Activated naive CD4-positive, alpha-beta T cell treated with anti-CD3 and anti-CD28 coated beads, Interleukin-2, amount 50 U/mL, for 72 hours (primary cell): Measurements from ENCODE around the gene CEACAM19. TPM values are rescaled to one million over a fixed set of nuclear protein-coding genes. Genes with fewer than 3 reads are reported as not detected.

Source experiments
- ATAC-seq, 2 donors: fragments of 150-1000 bp; cut with Tn5 transposase; 2 replicates each; pipeline ENCODE4 v1.10.0; 2021; ENCODE audit warnings: mild to moderate bottlenecking in 2 of 2, moderate library complexity in 2 of 2
- DNase-seq, 2 donors: peaks; one replicate each; pipeline ENCODE4 v3.0.0; 2021 to 2022; ENCODE audit warnings: low spot score in 2 of 2
- H3K27ac Mint-ChIP-seq, 2 donors: one replicate each; pipeline ENCODE4 v1.8.0; 2022; ENCODE audit warnings: mild to moderate bottlenecking in 2 of 2, mixed read lengths in 2 of 2
- H3K36me3 Mint-ChIP-seq, 2 donors: one replicate each; pipeline ENCODE4 v1.8.0; 2022; ENCODE audit warnings: mixed read lengths in 2 of 2
- H3K9me3 Mint-ChIP-seq, 2 donors: one replicate each; pipeline ENCODE4 v1.8.0; 2022; ENCODE audit warnings: mixed read lengths in 2 of 2
- total RNA-seq, 2 donors: library from RNA; stranded (reverse); gene quantifications; one replicate each; pipeline ENCODE4 v1.2.3, GENCODE V29; 2022

CEACAM19 gene
- total RNA-seq, 2 donors from 2014 or later = 2.2 to 2.5 TPM

DNA sequence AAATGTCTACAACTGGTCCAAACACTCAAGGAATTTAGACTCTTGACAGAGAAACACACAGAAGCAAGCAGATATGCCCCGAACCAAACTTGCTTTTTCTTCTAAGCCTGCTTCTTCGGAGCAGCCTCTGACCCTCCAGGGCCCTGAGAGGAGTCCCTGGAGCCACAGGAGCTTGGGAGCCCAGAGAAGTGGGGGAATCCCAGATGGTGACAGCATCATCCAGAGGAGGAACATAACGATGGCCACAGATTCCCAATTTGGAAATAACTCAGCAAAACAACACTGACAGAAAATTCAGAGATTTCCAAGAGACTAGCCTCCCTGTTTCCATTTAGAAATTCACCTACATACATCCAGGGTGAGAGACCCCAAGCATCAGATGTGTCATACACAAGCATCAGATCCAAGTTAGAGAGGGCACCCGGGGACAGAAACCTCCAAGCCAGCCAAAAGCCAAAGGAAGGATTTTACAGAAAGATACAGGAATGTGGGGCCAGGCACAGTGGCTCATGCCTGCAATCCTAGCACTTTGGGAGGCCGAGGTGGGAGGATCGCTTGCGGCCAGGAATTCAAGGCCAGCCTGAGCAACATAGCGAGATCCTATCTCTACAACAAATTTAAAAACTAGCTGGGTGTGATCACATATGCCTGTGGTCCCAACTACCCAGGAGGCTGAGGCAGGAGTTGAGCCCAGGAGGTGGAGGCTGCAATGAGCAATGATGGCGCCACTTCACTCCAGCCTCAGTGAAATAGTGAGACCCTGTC is 29.6 kb upstream of the CEACAM19 start:
- no peaks in the 10 kb centered on the region for H3K9me3 Mint-ChIP-seq
- H3K36me3 Mint-ChIP-seq = peaks cover 0 to 6% of the 10 kb centered on the region in 2 donors
- DNase-seq = no peak
- H3K27ac Mint-ChIP-seq = no peak overlapping the region
- ATAC-seq = no peak

DNA sequence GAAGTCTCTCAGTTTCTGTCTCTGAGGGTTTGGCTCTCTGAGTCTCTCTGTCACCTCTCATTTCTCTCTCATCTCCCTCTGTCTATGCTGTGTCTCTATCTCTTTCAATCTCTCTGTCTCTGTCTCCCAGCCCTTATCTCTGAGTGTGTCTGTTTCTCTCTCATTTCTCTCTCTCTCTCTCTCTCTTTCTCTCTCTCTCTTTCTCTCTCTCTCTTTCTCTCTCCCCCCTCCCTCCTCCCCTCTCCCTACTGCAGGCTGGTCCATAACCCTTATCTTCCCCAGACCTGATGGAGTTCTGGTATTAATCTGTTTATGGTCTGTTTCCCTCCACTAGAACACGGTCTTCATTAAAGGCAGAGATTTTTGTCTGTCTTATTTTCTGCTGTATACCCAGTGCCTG is 28.9 kb upstream of the CEACAM19 start:
- Mint-ChIP-seq H3K36me3 (peaks cover 0 to 6% of the 10 kb centered on the region in 2 donors), H3K27ac (no peak overlapping the region), H3K9me3 (no peaks in the 10 kb centered on the region)
- ATAC-seq = no peak
- no peak for DNase-seq

DNA sequence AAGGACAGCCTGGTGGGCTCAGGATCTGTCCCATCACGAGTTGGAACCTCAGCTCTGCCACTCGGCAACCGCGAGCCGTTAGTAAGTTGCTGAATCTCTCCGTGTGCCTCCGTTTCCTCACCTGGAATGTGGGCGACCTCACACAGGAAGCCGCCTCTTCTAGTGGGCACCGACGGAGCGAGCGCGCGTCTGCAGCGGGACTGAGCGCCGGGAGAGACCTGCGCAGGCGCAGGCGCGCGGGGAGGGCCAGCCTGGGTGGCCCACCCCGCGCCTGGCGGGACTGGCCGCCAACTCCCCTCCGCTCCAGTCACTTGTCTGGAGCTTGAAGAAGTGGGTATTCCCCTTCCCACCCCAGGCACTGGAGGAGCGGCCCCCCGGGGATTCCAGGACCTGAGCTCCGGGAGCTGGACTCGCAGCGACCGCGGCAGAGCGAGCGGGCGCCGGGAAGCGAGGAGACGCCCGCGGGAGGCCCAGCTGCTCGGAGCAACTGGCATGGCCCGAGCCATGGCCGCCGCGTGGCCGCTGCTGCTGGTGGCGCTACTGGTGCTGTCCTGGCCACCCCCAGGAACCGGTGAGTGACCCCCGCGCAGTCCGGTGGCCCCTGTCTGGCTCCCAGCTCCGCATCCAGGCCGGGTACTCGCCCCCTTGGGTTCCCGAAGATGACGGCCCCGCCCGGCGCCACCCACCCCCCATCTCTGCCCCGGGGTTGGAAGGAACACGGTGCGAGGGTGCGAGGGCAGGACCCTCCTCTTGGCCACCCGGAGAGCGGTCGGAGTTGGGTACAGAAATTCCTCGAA is 27.5 kb upstream of the CEACAM19 start, which contains the start of gene PVR:
Gene PVR (plus strand): TSS at position 306 of the 797 bp plus-strand sequence. CDS start 187 bp downstream, at position 493.
- H3K9me3 Mint-ChIP-seq = no peaks in the 10 kb centered on the region
- peak within 1 kb of the TSS; percentile 53 to 65 for H3K27ac Mint-ChIP-seq
- peaks cover 0 to 6% of the 10 kb centered on the region in 2 donors for H3K36me3 Mint-ChIP-seq
- peak; percentile 82 to 87 for ATAC-seq
- peak; percentile 67 to 69 for DNase-seq

DNA sequence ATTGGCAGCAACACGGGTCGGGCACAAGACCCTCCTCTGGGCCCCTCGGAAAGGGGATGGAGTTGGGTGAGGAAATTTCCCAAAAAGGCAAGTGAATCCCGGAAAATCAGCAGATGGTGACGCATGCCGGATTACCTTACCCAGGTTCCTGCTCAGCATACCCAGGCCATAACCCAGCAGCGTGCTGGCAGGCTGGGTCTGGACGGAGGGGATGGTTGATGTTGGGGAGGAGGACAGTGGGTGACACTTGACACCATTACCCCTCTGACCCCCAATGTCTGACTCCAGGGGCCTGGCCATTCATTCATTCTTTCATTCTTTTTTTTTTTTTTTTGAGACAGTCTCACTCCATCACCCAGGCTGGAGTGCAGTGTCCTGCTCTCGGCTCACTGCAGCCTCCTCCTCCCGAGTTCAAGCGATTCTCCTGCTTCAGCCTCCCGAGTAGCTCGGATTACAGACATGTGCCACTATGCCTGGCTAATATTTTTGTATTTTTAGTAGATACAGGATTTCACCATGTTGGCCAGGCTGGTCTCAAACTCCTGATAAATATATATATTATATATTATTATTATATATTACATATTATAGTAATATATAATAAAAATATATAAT is 26.8 kb upstream of the CEACAM19 start:
- H3K9me3 Mint-ChIP-seq = no peaks in the 10 kb centered on the region
- ATAC-seq (peak; percentile 59 to 81), DNase-seq (no peak)
- peak overlapping the region in 1 of 2 donors; percentile 53 for H3K27ac Mint-ChIP-seq
- H3K36me3 Mint-ChIP-seq = peaks cover 0 to 6% of the 10 kb centered on the region in 2 donors

DNA sequence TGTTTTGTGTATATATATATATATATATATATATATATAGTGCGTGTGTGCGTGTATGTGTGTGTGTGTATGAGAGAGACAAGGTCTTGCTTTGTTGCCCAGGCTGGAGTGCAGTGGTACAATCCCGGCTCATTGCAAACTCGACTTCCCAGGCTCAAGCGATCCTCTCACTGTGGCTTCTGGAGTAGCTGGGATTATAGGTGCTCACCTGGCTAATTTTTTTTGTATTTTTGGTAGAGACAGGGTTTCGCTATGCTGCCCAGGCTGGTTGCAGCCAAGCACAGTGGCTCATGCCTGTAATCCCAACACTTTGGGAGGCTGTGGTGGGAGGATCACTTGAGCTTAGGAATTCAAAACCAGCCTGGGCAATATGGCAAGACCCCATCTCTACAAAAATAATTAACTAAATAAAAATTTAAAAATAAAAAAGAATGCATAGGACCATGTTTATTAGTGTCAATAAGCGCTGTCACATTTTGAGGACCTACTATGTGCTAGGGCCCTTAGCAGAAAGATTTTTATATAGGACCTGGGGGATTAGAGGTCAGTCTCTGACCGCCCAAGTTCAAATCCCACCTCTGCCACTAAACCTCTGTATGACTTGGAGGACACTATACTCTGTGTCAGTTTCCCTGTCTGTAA is 25.8 kb upstream of the CEACAM19 start:
- no peak for ATAC-seq
- Mint-ChIP-seq H3K27ac (no peak overlapping the region), H3K36me3 (peaks cover 0 to 6% of the 10 kb centered on the region in 2 donors), H3K9me3 (no peaks in the 10 kb centered on the region)
- no peak for DNase-seq

DNA sequence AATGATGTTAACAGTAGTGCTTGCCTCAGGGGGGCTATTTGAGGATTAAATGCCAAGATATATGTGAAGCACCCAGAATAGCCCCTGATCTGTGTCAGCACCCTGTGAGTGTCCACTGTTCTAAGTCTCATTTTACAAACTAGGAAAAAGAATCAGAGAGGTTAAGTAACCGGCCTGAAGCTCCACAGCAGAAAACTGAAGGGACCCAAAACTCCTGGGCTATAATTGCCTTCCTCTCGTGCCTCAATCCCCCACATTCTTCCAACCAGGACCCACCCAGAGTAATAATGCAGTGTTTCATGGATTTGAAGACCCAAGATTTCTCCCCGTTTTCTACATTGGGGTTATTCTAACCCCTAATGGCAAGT is 25.2 kb upstream of the CEACAM19 start:
- ATAC-seq (no peak), DNase-seq (no peak)
- H3K36me3 Mint-ChIP-seq = peaks cover 0 to 6% of the 10 kb centered on the region in 2 donors
- no peak overlapping the region for H3K27ac Mint-ChIP-seq
- H3K9me3 Mint-ChIP-seq = no peaks in the 10 kb centered on the region

DNA sequence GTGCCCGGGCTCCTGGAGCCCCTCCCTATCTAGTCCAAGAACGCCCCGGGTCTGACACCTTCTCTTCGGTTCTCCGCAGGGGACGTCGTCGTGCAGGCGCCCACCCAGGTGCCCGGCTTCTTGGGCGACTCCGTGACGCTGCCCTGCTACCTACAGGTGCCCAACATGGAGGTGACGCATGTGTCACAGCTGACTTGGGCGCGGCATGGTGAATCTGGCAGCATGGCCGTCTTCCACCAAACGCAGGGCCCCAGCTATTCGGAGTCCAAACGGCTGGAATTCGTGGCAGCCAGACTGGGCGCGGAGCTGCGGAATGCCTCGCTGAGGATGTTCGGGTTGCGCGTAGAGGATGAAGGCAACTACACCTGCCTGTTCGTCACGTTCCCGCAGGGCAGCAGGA is 24.1 kb upstream of the CEACAM19 start:
- ATAC-seq (no peak), DNase-seq (no peak)
- Mint-ChIP-seq H3K9me3 (no peaks in the 10 kb centered on the region), H3K27ac (no peak overlapping the region), H3K36me3 (peaks cover 0 to 6% of the 10 kb centered on the region in 2 donors)

DNA sequence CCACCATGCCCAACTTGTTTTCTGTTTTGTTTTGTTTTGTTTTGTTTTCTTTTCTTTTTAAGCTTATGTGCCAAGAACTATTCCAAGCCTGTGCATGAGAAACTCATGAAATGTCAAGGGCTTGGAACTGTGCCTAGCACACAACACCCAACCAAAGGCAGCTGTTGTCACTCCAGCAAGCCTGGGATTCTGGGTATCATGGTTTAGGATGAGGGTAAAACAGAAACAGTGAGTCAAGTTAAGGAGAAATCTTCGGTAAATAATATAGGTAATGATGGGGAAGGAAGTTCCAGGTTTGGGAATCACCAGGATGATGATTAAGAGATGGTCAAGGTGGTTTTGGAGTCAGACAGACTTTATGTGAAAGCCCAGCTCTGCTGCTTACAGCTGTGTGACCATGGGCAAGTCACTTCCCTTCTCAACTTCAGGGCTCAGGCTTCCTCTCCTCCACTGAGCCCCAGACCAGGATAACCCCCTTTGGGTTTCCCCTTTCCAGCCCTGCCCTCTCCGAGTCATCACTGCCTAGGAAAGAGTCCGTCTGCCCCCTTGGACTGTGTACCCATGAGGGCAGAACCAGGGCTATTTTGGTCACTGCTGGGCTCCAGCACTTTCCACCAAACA is 22.5 kb upstream of the CEACAM19 start:
- ATAC-seq (peak in 1 of 2 donors; percentile 66), DNase-seq (no peak)
- no peaks in the 10 kb centered on the region for H3K9me3 Mint-ChIP-seq
- H3K36me3 Mint-ChIP-seq = peaks cover 0 to 6% of the 10 kb centered on the region in 2 donors
- no peak overlapping the region for H3K27ac Mint-ChIP-seq

DNA sequence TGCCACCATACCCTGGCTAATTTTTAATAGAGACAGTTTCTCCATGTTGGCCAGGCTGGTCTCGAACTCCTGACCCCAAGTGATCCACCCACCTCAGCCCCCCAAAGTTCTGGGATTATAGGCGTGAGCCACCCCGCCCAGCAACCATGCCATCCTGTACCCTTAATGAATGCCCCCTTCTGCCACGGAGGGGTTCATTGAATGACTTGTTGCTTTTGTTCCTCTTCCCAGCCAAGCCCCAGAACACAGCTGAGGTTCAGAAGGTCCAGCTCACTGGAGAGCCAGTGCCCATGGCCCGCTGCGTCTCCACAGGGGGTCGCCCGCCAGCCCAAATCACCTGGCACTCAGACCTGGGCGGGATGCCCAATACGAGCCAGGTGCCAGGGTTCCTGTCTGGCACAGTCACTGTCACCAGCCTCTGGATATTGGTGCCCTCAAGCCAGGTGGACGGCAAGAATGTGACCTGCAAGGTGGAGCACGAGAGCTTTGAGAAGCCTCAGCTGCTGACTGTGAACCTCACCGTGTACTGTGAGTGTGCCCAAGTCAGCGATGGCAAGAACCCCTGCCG is 21.6 kb upstream of the CEACAM19 start:
- Mint-ChIP-seq H3K36me3 (peaks cover 0 to 6% of the 10 kb centered on the region in 2 donors), H3K9me3 (no peaks in the 10 kb centered on the region), H3K27ac (peak overlapping the region; percentile 5 to 31)
- DNase-seq = no peak
- no peak for ATAC-seq

DNA sequence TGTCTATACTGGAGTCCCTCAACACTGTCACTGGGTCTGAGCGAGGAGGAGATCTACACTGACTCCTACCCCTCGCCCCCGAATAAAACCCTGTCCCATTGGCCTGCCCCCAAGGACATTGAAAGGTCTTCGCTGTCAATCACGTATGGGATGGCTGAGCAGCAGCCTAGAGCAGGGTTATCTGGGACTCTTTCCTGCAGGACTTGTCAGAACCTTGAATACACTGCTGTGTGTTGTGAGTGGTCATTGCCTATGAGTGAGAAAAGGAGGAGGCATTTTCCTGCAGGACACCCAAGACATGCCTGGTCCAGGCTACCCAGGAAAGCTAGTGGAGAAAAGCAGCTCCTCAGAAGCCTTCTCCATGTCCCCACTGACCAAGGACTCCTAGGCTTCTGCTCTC is 17.9 kb upstream of the CEACAM19 start:
- ATAC-seq (no peak), DNase-seq (no peak)
- Mint-ChIP-seq H3K36me3 (peaks cover 0 to 5% of the 10 kb centered on the region in 2 donors), H3K27ac (no peak overlapping the region), H3K9me3 (no peaks in the 10 kb centered on the region)

DNA sequence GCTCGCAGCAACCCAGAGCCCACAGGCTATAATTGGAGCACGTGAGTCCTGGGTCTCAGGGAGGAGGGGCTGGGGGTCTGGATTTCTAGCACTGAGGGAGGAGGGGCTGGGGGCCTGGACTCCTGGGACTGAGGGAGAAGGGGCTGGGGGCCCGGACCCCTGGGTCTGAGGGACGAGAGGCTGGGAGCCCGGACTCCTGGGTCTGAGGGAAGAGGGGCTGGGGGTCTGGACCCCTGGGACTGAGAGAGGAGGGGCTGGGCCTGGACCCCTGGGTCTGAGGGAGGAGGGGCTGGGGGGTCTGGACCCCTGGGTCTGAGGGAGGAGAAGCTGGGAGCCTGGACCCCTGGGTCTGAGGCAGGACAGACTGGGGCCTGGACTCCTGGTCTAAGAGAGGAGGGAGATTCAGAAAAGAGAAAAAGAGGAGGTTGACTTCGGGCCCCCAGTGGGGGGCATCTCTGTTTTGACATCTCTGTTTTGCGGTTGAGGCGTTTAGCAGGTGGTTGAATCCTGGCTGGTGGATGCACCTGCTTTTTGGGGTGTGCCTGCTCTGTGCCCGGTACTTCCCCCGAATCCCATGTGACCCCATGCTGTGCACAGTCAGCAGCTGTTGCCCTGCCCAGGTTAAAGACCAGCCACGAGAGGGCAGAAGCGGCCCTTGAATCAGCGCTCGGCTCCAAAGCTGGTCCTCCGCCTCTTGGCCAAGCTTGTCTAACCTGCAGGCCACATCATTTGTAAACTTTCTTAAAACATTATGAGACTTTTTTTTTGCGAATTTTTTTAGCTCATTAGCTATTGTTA is 17.1 kb upstream of the CEACAM19 start:
- DNase-seq = peak; percentile 69 to 74
- Mint-ChIP-seq H3K9me3 (no peaks in the 10 kb centered on the region), H3K36me3 (peaks cover 0 to 5% of the 10 kb centered on the region in 2 donors), H3K27ac (peak overlapping the region in 1 of 2 donors; percentile 24)
- peak; percentile 90 to 96 for ATAC-seq

DNA sequence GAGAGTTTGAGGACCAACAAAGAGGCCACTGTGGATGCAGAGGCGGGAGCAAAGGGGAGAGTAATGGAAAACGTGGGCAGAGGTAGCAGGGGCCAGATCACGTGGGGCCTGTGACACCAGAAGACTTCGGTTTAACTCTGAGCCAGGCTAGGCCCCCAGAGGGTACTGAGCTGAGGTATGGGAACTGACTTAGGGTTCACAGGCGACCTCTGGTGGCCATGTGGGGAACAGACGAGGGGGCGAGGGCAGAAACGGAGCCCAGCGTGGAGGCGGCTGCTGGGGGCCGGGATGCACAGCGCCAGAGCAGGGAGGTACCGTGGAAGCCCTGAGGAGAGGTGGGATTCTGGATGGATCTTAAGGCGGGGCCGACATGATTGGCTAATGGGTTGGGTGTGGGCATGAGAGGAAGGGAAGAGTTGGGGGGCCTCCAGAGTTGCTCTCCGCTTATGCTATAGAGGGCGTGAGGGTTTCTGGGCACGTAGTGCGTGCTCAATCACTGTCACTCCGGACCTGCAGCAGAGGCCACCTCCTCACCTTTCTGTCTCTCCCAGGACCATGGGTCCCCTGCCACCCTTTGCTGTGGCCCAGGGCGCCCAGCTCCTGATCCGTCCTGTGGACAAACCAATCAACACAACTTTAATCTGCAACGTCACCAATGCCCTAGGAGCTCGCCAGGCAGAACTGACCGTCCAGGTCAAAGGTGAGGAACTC is 13.9 kb upstream of the CEACAM19 start:
- DNase-seq (peak; percentile 64 to 81), ATAC-seq (peak; percentile 55 to 76)
- H3K9me3 Mint-ChIP-seq = no peaks in the 10 kb centered on the region
- H3K27ac Mint-ChIP-seq = peak overlapping the region in 1 of 2 donors; percentile 16
- peaks cover 0 to 5% of the 10 kb centered on the region in 2 donors for H3K36me3 Mint-ChIP-seq

DNA sequence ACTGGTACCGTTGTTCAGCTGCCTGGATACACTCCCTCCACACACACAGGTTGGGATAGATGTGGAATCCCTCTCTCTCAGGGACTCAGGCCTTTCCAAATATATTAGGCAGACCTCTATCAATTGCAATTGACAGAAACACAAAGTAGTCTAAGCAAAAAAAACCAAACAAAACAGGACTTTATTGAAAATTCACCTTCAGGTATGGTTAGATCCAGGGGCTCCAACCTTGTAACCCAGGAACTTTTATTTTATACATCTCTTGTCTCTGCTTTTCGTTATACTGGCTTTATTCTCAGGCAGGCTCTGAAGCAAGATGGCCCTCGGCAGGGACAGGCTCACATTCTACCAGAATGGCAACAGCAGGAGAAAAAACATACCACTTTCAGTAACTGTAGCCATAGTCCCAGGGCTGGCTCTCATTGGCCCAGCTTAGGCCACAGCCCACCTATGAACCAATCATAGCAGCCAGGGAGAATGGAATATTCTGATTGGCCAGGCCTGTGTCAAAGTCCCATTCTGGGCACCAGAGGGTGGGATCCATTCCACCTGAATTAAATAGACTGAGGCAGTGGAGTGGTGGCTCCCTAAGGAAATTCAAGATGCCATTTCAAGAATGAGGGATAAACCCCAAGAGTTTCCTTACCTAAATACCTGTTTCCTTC is 13.1 kb upstream of the CEACAM19 start:
- H3K27ac Mint-ChIP-seq = no peak overlapping the region
- H3K36me3 Mint-ChIP-seq = peaks cover 0 to 5% of the 10 kb centered on the region in 2 donors
- H3K9me3 Mint-ChIP-seq = no peaks in the 10 kb centered on the region
- peak in 1 of 2 donors; percentile 27 for ATAC-seq
- DNase-seq = no peak

DNA sequence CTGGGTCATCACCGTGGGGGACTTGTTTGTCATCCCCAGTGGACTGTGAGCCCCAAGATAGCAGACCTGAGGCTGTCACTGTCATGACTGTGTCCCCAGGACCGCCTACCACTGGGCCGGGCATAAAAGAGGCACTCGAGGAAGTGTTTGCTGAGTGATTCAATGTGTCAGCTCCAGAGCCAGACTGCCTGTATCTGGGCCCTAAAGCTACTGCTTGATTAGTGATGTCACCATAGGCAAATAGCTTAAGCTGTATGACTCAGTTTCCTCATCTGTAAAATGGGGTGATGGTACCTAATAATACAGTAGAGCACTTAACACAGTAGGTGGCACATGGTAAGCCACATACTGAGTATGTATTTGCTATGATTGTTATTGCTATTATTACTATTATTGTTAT is 11.2 kb upstream of the CEACAM19 start:
- DNase-seq (no peak), ATAC-seq (no peak)
- Mint-ChIP-seq H3K27ac (no peak overlapping the region), H3K36me3 (peaks cover 0 to 5% of the 10 kb centered on the region in 2 donors), H3K9me3 (no peaks in the 10 kb centered on the region)
